OCI-LY3 (cell line): ENCODE data around the gene IER5.
"Not testable (repeated sequence)": the region's sequence is repeated elsewhere in the genome, so short reads cannot be mapped to it uniquely, and the experiment has no call there.

Source experiments
- EZH2phosphoT487 ChIP-seq: fragments of 200-600 bp; shearing (Covaris generic); IDR thresholded peaks from 2 replicates; pipeline ENCODE4 v1.6.1; 2018; ENCODE audit warnings: antibody characterized with exemption, mixed run types, low read depth
- TF ChIP-seq, protein P1 (sequence below): fragments of 200-600, 300-600 bp; sonication (generic); IDR thresholded peaks from 2 replicates; pipeline ENCODE4 v1.5.1; 2014; ENCODE audit warnings: antibody characterized with exemption, low read length, low read depth

DNA sequence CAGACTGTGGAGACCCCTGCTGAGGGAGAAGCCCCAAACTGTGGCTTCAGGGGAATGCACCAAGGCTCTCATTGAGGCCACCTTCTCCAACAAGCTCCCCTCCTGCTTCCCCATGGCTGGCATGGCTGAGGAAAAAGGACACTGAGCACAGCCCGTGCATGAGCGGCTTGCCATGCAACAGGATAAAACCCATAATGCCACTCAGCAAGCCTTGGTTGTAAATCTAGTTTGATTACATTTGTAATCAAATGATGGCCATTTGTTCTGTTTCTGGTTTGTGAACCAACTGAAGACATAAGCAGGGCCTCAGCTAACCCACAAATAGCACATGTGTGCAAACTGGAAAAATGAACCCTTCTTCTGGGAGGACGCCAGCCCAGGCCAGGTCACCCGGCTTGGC, 27.6 kb upstream of the IER5 start:
- TF ChIP-seq, protein P1, sequence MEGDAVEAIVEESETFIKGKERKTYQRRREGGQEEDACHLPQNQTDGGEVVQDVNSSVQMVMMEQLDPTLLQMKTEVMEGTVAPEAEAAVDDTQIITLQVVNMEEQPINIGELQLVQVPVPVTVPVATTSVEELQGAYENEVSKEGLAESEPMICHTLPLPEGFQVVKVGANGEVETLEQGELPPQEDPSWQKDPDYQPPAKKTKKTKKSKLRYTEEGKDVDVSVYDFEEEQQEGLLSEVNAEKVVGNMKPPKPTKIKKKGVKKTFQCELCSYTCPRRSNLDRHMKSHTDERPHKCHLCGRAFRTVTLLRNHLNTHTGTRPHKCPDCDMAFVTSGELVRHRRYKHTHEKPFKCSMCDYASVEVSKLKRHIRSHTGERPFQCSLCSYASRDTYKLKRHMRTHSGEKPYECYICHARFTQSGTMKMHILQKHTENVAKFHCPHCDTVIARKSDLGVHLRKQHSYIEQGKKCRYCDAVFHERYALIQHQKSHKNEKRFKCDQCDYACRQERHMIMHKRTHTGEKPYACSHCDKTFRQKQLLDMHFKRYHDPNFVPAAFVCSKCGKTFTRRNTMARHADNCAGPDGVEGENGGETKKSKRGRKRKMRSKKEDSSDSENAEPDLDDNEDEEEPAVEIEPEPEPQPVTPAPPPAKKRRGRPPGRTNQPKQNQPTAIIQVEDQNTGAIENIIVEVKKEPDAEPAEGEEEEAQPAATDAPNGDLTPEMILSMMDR, result not testable (repeated sequence)
- not testable (repeated sequence) for TF ChIP-seq EZH2phosphoT487
